WTC11 (cell line): Measurements from ENCODE around the gene BPIFB4. TPM values are rescaled to one million over a fixed set of nuclear protein-coding genes. Genes with fewer than 3 reads are reported as not detected.

Source experiments
- ATAC-seq: fragments of 200-7000 bp; cut with Tn5 transposase; 2 replicates; pipeline ENCODE4 v1.10.0; 2021; ENCODE audit warnings: mild to moderate bottlenecking, moderate library complexity
- CTCF ChIA-PET: fragments of 300-600 bp; sonication (Branson Sonifier 250); formaldehyde crosslinking; loops from one replicate; lab custom pipeline; 2021; ENCODE audit warnings: antibody characterized with exemption; lab: Charles Lee
- POLR2A ChIA-PET: fragments of 350-600 bp; sonication (Branson Sonifier 250); formaldehyde crosslinking; loops from one replicate; lab custom pipeline; 2021; ENCODE audit warnings: antibody characterized with exemption; lab: Charles Lee
- DNase-seq: peaks from one replicate; pipeline ENCODE4 v3.0.0; 2021; ENCODE audit warnings: low spot score
- H3K27ac Mint-ChIP-seq: 2 replicates; pipeline ENCODE4 v1.8.0; 2021; ENCODE audit warnings: mixed read lengths
- H3K27me3 Mint-ChIP-seq: 2 replicates; pipeline ENCODE4 v1.8.0; 2021; ENCODE audit warnings: low read depth, mild to moderate bottlenecking, moderate library complexity, mixed read lengths
- H3K36me3 Mint-ChIP-seq: 2 replicates; pipeline ENCODE4 v1.8.0; 2021; ENCODE audit warnings: mixed read lengths
- H3K4me1 Mint-ChIP-seq: 2 replicates; pipeline ENCODE4 v1.8.0; 2022; ENCODE audit warnings: mixed read lengths
- H3K4me3 Mint-ChIP-seq: 2 replicates; pipeline ENCODE4 v1.8.0; 2021; ENCODE audit warnings: mild to moderate bottlenecking, moderate library complexity, mixed read lengths
- H3K9me3 Mint-ChIP-seq: 2 replicates; pipeline ENCODE4 v1.8.0; 2021; ENCODE audit warnings: mixed read lengths
- ARID4B ChIP-seq: sonication (generic); formaldehyde crosslinking; IDR thresholded peaks from 2 replicates; pipeline ENCODE4 v1.8.0; 2023; ENCODE audit warnings: missing genetic modification reagents, mild to moderate bottlenecking, borderline replicate concordance
- ATF3 ChIP-seq: sonication (generic); formaldehyde crosslinking; conservative IDR thresholded peaks from 2 replicates; pipeline ENCODE4 v1.8.1; 2022; ENCODE audit warnings: mild to moderate bottlenecking, missing genetic modification reagents
- ATF6 ChIP-seq: sonication (generic); formaldehyde crosslinking; IDR thresholded peaks from 2 replicates; pipeline ENCODE4 v1.8.1; 2023; ENCODE audit warnings: mild to moderate bottlenecking, missing genetic modification reagents
- EMX1 ChIP-seq: fragments of 250-450 bp; sonication (Bioruptor Pico); IDR thresholded peaks from 2 replicates; pipeline ENCODE4 v1.8.0; 2021; ENCODE audit warnings: mild to moderate bottlenecking
- GABPB1 ChIP-seq: sonication (generic); formaldehyde crosslinking; IDR thresholded peaks from 2 replicates; pipeline ENCODE4 v1.8.1; 2023; ENCODE audit warnings: mild to moderate bottlenecking, missing genetic modification reagents
- IRF2 ChIP-seq: sonication (generic); formaldehyde crosslinking; IDR thresholded peaks from 2 replicates; pipeline ENCODE4 v1.8.0; 2022; ENCODE audit warnings: low read depth, missing genetic modification reagents, borderline replicate concordance
- MLX ChIP-seq: sonication (generic); formaldehyde crosslinking; IDR thresholded peaks from 2 replicates; pipeline ENCODE4 v1.8.1; 2023; ENCODE audit warnings: mild to moderate bottlenecking, missing genetic modification reagents, moderate library complexity
- MXD4 ChIP-seq: fragments of 250-450 bp; sonication (Bioruptor Pico); IDR thresholded peaks from 2 replicates; pipeline ENCODE4 v1.8.0; 2021; ENCODE audit warnings: mild to moderate bottlenecking, moderate library complexity, borderline replicate concordance
- NFE2L1 ChIP-seq: sonication (generic); formaldehyde crosslinking; IDR thresholded peaks from 2 replicates; pipeline ENCODE4 v1.8.1; 2023; ENCODE audit warnings: missing genetic modification reagents
- PRDM15 ChIP-seq: sonication (generic); formaldehyde crosslinking; IDR thresholded peaks from 2 replicates; pipeline ENCODE4 v1.8.0; 2022; ENCODE audit warnings: missing genetic modification reagents
- SP1 ChIP-seq: sonication (generic); formaldehyde crosslinking; conservative IDR thresholded peaks from 2 replicates; pipeline ENCODE4 v1.8.1; 2022; ENCODE audit warnings: missing genetic modification reagents
- TEAD1 ChIP-seq: sonication (generic); formaldehyde crosslinking; IDR thresholded peaks from 2 replicates; pipeline ENCODE4 v1.8.0; 2022; ENCODE audit warnings: mild to moderate bottlenecking, missing genetic modification reagents
- ZBTB21 ChIP-seq: sonication (generic); formaldehyde crosslinking; IDR thresholded peaks from 2 replicates; pipeline ENCODE4 v1.8.1; 2023; ENCODE audit warnings: mild to moderate bottlenecking, missing genetic modification reagents, borderline replicate concordance
- ZNF512 ChIP-seq: sonication (generic); formaldehyde crosslinking; IDR thresholded peaks from 2 replicates; pipeline ENCODE4 v1.8.1; 2022; ENCODE audit warnings: missing genetic modification reagents, borderline replicate concordance
- ZNF532 ChIP-seq: fragments of 250-450 bp; sonication (Bioruptor Pico); IDR thresholded peaks from 2 replicates; pipeline ENCODE4 v1.9.0; 2021; ENCODE audit warnings: mild to moderate bottlenecking, borderline replicate concordance
- total RNA-seq: library from RNA; stranded (reverse); gene quantifications from 3 replicates; pipeline ENCODE4 v1.2.3, GENCODE V29; 2021

Gene BPIFB4
- total RNA-seq, 1 experiment from 2014 or later = not detected

GRCh38 chr20:33159713-33160112, 80.3 kb downstream of the BPIFB4 start (continued):
- TF ChIP-seq ZNF532 (no peak), ZNF512 (CRISPR knock-in tag) (no peak), NFE2L1 (no peak), ARID4B (no peak), ATF6 (CRISPR knock-in tag) (no peak), MXD4 (no peak)

- no peaks in the 10 kb centered on the region for H3K4me1 Mint-ChIP-seq
- CTCF ChIA-PET = no interaction called here
- H3K4me3 Mint-ChIP-seq = no peak overlapping the region
- DNase-seq (no peak), ATAC-seq (no peak)
- peaks cover 3% of the 10 kb centered on the region; the same call in 1 of the 2 replicates for H3K9me3 Mint-ChIP-seq
- H3K36me3 Mint-ChIP-seq = no peaks in the 10 kb centered on the region
- POLR2A ChIA-PET = no interaction called here
- H3K27ac Mint-ChIP-seq = no peak overlapping the region
- TF ChIP-seq ATF3 (CRISPR knock-in tag) (no peak), MLX (CRISPR knock-in tag) (no peak), TEAD1 (no peak), ZBTB21 (CRISPR knock-in tag) (no peak), PRDM15 (CRISPR knock-in tag) (no peak), GABPB1 (CRISPR knock-in tag) (no peak), IRF2 (no peak), EMX1 (no peak), SP1 (CRISPR knock-in tag) (no peak)
- H3K27me3 Mint-ChIP-seq = peaks cover 2% of the 10 kb centered on the region; the same call in 1 of the 2 replicates
These were observed 81.2 kb downstream of the BPIFB4 start for GRCh38 chr20:33160681-33161080.
